HepG2 (cell line): ENCODE data around the gene METRN. TPM values are rescaled to one million over a fixed set of nuclear protein-coding genes. Genes with fewer than 3 reads are reported as not detected.

ENCODE experiments used
- ATAC-seq: fragments of 200-7000 bp; cut with Tn5 transposase; 3 replicates; pipeline ENCODE4 v1.9.1; 2020; ENCODE audit warnings: mild to moderate bottlenecking, moderate library complexity
- BruUV-seq: library from RNA; stranded (reverse); fragments of 400-500 nt; replicated peaks from 2 replicates; lab custom pipeline; 2021; lab: Mats Ljungman, UMichigan
- CTCF ChIA-PET: fragments of 300-600 bp; formaldehyde crosslinking; extraction: SDS; loops from one replicate; lab custom pipeline; 2021; ENCODE audit warnings: low total read pairs, inconsistent platforms, low intra/inter-chr PET ratio; lab: Yijun Ruan, JAX
- POLR2A ChIA-PET: fragments of 350-600 bp; sonication (Branson Sonifier 250); formaldehyde crosslinking; loops from one replicate; lab custom pipeline; 2020; ENCODE audit warnings: antibody characterized with exemption, inconsistent platforms; lab: Yijun Ruan, JAX
- DNase-seq: peaks from one replicate; pipeline ENCODE4 v3.0.0-alpha.2; 2015; ENCODE audit warnings: low spot score
- FAIRE-seq: peaks from 3 replicates; lab custom pipeline; 2011; peaks lifted over from hg19 to GRCh38; lab: Jason Lieb, UNC
- H2AFZ ChIP-seq: one replicate; pipeline ENCODE4 v1.6.1; 2011; ENCODE audit warnings: low read length, inconsistent platforms
- H3K27ac ChIP-seq: fragments of 300-600 bp; 3 replicates; pipeline ENCODE4 v1.8.0; 2011; ENCODE audit warnings: mixed run types, mild to moderate bottlenecking, mixed read lengths, low read length, inconsistent platforms; ENCODE audit not compliant: insufficient read depth; ENCODE audit errors: extremely low read length
- H3K27me3 ChIP-seq, 2 experiments: fragments of 200-600 bp in 1 of 2; 2 replicates in 1 of 2; 3 replicates in 1 of 2; pipeline versions ENCODE4 v1.6.0 to v1.8.0; 2011; ENCODE audit warnings: low read length in 2 of 2, mild to moderate bottlenecking in 2 of 2, moderate library complexity in 2 of 2, inconsistent platforms in 1 of 2; ENCODE audit not compliant: insufficient read depth in 2 of 2, control insufficient read depth in 1 of 2
- H3K36me3 ChIP-seq, 2 experiments: fragments of 200-600 bp in 1 of 2; replicated peaks in 1 of 2; 2 replicates in 1 of 2; 3 replicates in 1 of 2; pipeline versions ENCODE4 v1.5.1 to v1.8.0; 2011; ENCODE audit warnings: low read length in 2 of 2, inconsistent platforms in 1 of 2; ENCODE audit not compliant: insufficient read depth in 2 of 2, control insufficient read depth in 1 of 2
- H3K4me1 ChIP-seq: 2 replicates; pipeline ENCODE4 v1.5.1; 2012; ENCODE audit warnings: low read length, inconsistent platforms; ENCODE audit not compliant: insufficient read depth
- H3K4me2 ChIP-seq: 2 replicates; pipeline ENCODE4 v1.6.0; 2011; ENCODE audit warnings: low read depth, low read length, inconsistent platforms
- H3K4me3 ChIP-seq, 3 experiments: fragments of 200-600 bp in 1 of 3; sonication (generic), shearing (Covaris generic) in 1 of 3; replicated peaks in 1 of 3; 2 replicates each; pipeline ENCODE4 v1.5.1; 2011 to 2016; ENCODE audit warnings: low read length in 3 of 3, inconsistent platforms in 2 of 3, low read depth in 2 of 3, mild to moderate bottlenecking in 2 of 3, control low read depth in 1 of 3, mixed read lengths in 1 of 3; ENCODE audit not compliant: insufficient read depth in 1 of 3
- H3K79me2 ChIP-seq: one replicate; pipeline ENCODE4 v1.6.1; 2011; ENCODE audit warnings: low read length, inconsistent platforms; ENCODE audit not compliant: insufficient read depth
- H3K9ac ChIP-seq: 2 replicates; pipeline ENCODE4 v1.6.0; 2011; ENCODE audit warnings: mild to moderate bottlenecking, low read depth, low read length, inconsistent platforms; ENCODE audit not compliant: insufficient read depth
- H3K9me3 ChIP-seq: 2 replicates; pipeline ENCODE4 v1.5.1; 2012; ENCODE audit warnings: mild to moderate bottlenecking, low read length
- H4K20me1 ChIP-seq: 2 replicates; pipeline ENCODE4 v1.6.0; 2011; ENCODE audit warnings: inconsistent platforms, mild to moderate bottlenecking, low read length, moderate library complexity; ENCODE audit not compliant: insufficient read depth
- BCLAF1 ChIP-seq: fragments of 450-650 bp; IDR thresholded peaks from 2 replicates; pipeline ENCODE4 v1.6.1; 2017; ENCODE audit warnings: mild to moderate bottlenecking
- ELF3 ChIP-seq: IDR thresholded peaks from 2 replicates; pipeline ENCODE4 v1.6.1; 2016; ENCODE audit warnings: missing genetic modification reagents, missing compliant biosample characterization
- HMGXB4 ChIP-seq, 2 experiments: sonication (generic) in 1 of 2; formaldehyde crosslinking in 1 of 2; IDR thresholded peaks; 2 replicates each; pipeline versions ENCODE4 v1.4.0 to v1.6.1; 2018 to 2020; ENCODE audit warnings: missing genetic modification reagents in 2 of 2, borderline replicate concordance in 1 of 2, low read depth in 1 of 2, mild to moderate bottlenecking in 1 of 2, missing biosample characterization in 1 of 2
- NFE2L2 ChIP-seq: fragments of 150-350 bp; IDR thresholded peaks from 2 replicates; pipeline ENCODE4 v1.6.1; 2014; ENCODE audit warnings: low read length
- TAF1 ChIP-seq: sonication (generic); formaldehyde crosslinking; IDR thresholded peaks from 2 replicates; pipeline ENCODE4 v1.4.0; 2020; ENCODE audit warnings: missing genetic modification reagents
- U2AF1 ChIP-seq: fragments of 200-400 bp; formaldehyde crosslinking; optimal IDR thresholded peaks from 2 replicates; pipeline ENCODE3; 2017; ENCODE audit warnings: mild to moderate bottlenecking, low read depth, low read length
- ZNF207 ChIP-seq: fragments of 450-650 bp; IDR thresholded peaks from 2 replicates; pipeline ENCODE4 v1.6.1; 2016; ENCODE audit warnings: antibody characterized with exemption, borderline replicate concordance
- ZNF274 ChIP-seq: sonication (generic); formaldehyde crosslinking; IDR thresholded peaks from 2 replicates; pipeline ENCODE4 v1.5.1; 2020; ENCODE audit warnings: mild to moderate bottlenecking, missing genetic modification reagents
- ZNF33B ChIP-seq: sonication (generic); formaldehyde crosslinking; IDR thresholded peaks from 2 replicates; pipeline ENCODE4 v1.5.1; 2020; ENCODE audit warnings: mild to moderate bottlenecking, missing genetic modification reagents
- ZNF563 ChIP-seq: sonication (generic); formaldehyde crosslinking; IDR thresholded peaks from 2 replicates; pipeline ENCODE4 v1.8.0; 2022; ENCODE audit warnings: mild to moderate bottlenecking, moderate library complexity, missing genetic modification reagents
- ZNF564 ChIP-seq: sonication (generic); formaldehyde crosslinking; IDR thresholded peaks from 2 replicates; pipeline ENCODE4 v1.8.1; 2023; ENCODE audit warnings: mild to moderate bottlenecking, missing genetic modification reagents
- ZNF737 ChIP-seq: sonication (generic); formaldehyde crosslinking; IDR thresholded peaks from 2 replicates; pipeline ENCODE4 v1.5.0; 2020; ENCODE audit warnings: missing genetic modification reagents, mild to moderate bottlenecking, borderline replicate concordance
- ZNF775 ChIP-seq: sonication (generic); formaldehyde crosslinking; IDR thresholded peaks from 2 replicates; pipeline ENCODE4 v1.4.0; 2020; ENCODE audit warnings: missing genetic modification reagents, mild to moderate bottlenecking, moderate library complexity, borderline replicate concordance
- ZNF839 ChIP-seq: sonication (generic); formaldehyde crosslinking; IDR thresholded peaks from 2 replicates; pipeline ENCODE4 v1.4.0; 2020; ENCODE audit warnings: missing genetic modification reagents, mild to moderate bottlenecking, borderline replicate concordance
- ZSCAN5A ChIP-seq: sonication (generic); formaldehyde crosslinking; IDR thresholded peaks from 2 replicates; pipeline ENCODE4 v1.8.0; 2022; ENCODE audit warnings: mild to moderate bottlenecking, missing genetic modification reagents, borderline replicate concordance
- WGBS: methylation state at CpG from one replicate; pipeline ENCODE4 v1.1.6; 2017; ENCODE audit warnings: low lambda C conversion rate; 5-methylcytosine and 5-hydroxymethylcytosine counted together
- in situ Hi-C: cut with HindIII; loops from 2 replicates; pipeline ENCODE4 v1.10.0; 2017; ENCODE audit warnings: low pct_unique_long_range_greater_than_20kb; ENCODE audit not compliant: extremely low pct_ligation_motif_present
- intact Hi-C: fragments of 100-400 bp; cut with micrococcal nuclease; formaldehyde crosslinking; loops from one replicate; pipeline ENCODE4 v1.10.0; 2022; ENCODE audit not compliant: unreplicated experiment
- polyA plus RNA-seq, 8 experiments: library from polyadenylated mRNA; depleted of rRNA in 3 of 8; stranded (reverse) in 7 of 8; unstranded in 1 of 8; fragments of >200 nt; fragmentation: Illumina TruSeq in 4 of 8; extraction: Trizol in 4 of 8; gene quantifications; 2 replicates each; pipeline versions ENCODE4 v1.2.1 to v1.2.3, GENCODE V29; 2011 to 2016; ENCODE audit warnings: low read depth in 4 of 8, missing spikeins in 1 of 8, mixed read lengths in 1 of 8; ENCODE audit not compliant: insufficient read depth in 1 of 8
- total RNA-seq, 5 experiments: library from RNA; depleted of rRNA; stranded (reverse); fragments of >200 nt; fragmentation: Illumina TruSeq; extraction: Trizol; gene quantifications; 2 replicates each; pipeline ENCODE4 v1.2.3, GENCODE V29; 2016; ENCODE audit warnings: low read depth in 1 of 5

METRN gene
- total and polyA plus RNA-seq, 2 of the 13 experiments (the other 11 are each of a cell fraction or from before 2014, with no cell fraction given) = 25.5 to 46.1 TPM

GRCh38 chr16:667780-668518 is 47.0 kb upstream of the METRN start, which contains the start of gene RHOT2:
Gene RHOT2 (plus strand): TSS chr16:668132. CDS start chr16:668200, 68 bp downstream.
- H3K27ac ChIP-seq = peak within 1 kb of the TSS; percentile 58
- H3K79me2 ChIP-seq = peaks cover 17% of the 10 kb centered on the region
- peak; percentile 77 for DNase-seq
- H3K4me3 ChIP-seq = peak within 1 kb of the TSS; percentile 87 to 96 (median 91)
- peak within 1 kb of the TSS; percentile 83 for H2AFZ ChIP-seq
- peak within 1 kb of the TSS; percentile 93 for H3K9ac ChIP-seq
- H3K27me3 ChIP-seq = no peaks in the 10 kb centered on the region
- H3K9me3 ChIP-seq = no peaks in the 10 kb centered on the region
- peaks cover 17 to 34% of the 10 kb centered on the region in 2 experiments; a peak in 4 of 5 replicates for H3K36me3 ChIP-seq
- peak; percentile 91 for ATAC-seq
- 3% methylated on average over 17 of the region's 78 CpGs for WGBS
- ChIA-PET POLR2A (interaction anchor here (0.7 to 2.0 kb wide), 9 partner anchors 8 to 32 kb away, joined by 3 to 8 read pairs (median 5); partner anchors contain the start of genes METTL26, RHBDL1, STUB1 and WDR24), CTCF (interaction anchor here (1.0 to 1.4 kb wide), 3 partner anchors 9 to 18 kb away, joined by 3 to 4 read pairs (median 4); partner anchors contain the start of gene STUB1)
- H3K4me1 ChIP-seq = peaks cover 18% of the 10 kb centered on the region
- FAIRE-seq = no peak
- intact Hi-C loops (no loop called here), in situ Hi-C loops (no loop called here)
- no TSS peak for BruUV-seq
- no peaks in the 10 kb centered on the region for H4K20me1 ChIP-seq
- peak within 1 kb of the TSS; percentile 92 for H3K4me2 ChIP-seq
- no peak for TF ChIP-seq ZSCAN5A (CRISPR knock-in tag)
- TF ChIP-seq U2AF1 = peak; percentile 39
- 0 out of 2 replicates have a peak, but pooled peaks have one; percentile 41 for TF ChIP-seq ZNF274
- peak; percentile 91 for TF ChIP-seq ZNF564 (CRISPR knock-in tag)
- TF ChIP-seq ZNF839 (CRISPR knock-in tag) = 0 out of 2 replicates have a peak, but pooled peaks have one; percentile 39
- no peak for TF ChIP-seq BCLAF1
- peak; percentile 79 for TF ChIP-seq ELF3
- TF ChIP-seq HMGXB4 (CRISPR knock-in tag; IDR thresholded peaks at IDR 0.05; ENCODE audit: borderline replicate concordance in 1 of 2, low read depth in 1 of 2) = peak; percentile 83 to 90; a peak in 3 of 4 replicates
- TF ChIP-seq TAF1 (CRISPR knock-in tag) = peak; percentile 75
- TF ChIP-seq ZNF33B (CRISPR knock-in tag) = peak; percentile 69; the same call in 1 of the 2 replicates
- peak; percentile 59; the same call in 1 of the 2 replicates for TF ChIP-seq ZNF563 (CRISPR knock-in tag)
- TF ChIP-seq NFE2L2 = no peak
- no peak for TF ChIP-seq ZNF775
- TF ChIP-seq ZNF737 (CRISPR knock-in tag) = no peak
- TF ChIP-seq ZNF207 = no peak
